H1 (cell line): ENCODE results near the gene FAM174A. TPM values are rescaled to one million over a fixed set of nuclear protein-coding genes. Genes with fewer than 3 reads are reported as not detected.

Experiments
- CTCF ChIA-PET: fragments of 300-600 bp; sonication (Branson Sonifier 250); formaldehyde crosslinking; loops from one replicate; lab custom pipeline; 2021; ENCODE audit not compliant: partially characterized antibody; lab: Charles Lee
- POLR2A ChIA-PET: fragments of 300-600 bp; sonication (Branson Sonifier 250); formaldehyde crosslinking; loops from one replicate; lab custom pipeline; 2021; ENCODE audit warnings: inconsistent platforms; ENCODE audit not compliant: partially characterized antibody; lab: Charles Lee
- DNase-seq, 2 experiments: peaks; one replicate each; pipeline versions ENCODE4 v3.0.0 to v3.0.0-alpha.2; 2010 to 2022; ENCODE audit warnings: low spot score in 2 of 2, low read depth in 1 of 2, mixed read lengths in 1 of 2
- FAIRE-seq: peaks from 2 replicates; lab custom pipeline; 2011; peaks lifted over from hg19 to GRCh38; lab: Jason Lieb, UNC
- H2AFZ ChIP-seq: 2 replicates; pipeline ENCODE4 v1.8.1; 2012; ENCODE audit warnings: low read length, inconsistent platforms
- H2AK5ac ChIP-seq: 2 replicates; pipeline ENCODE4 v1.6.1; 2013; ENCODE audit warnings: low read depth, low read length
- H2BK120ac ChIP-seq: replicated peaks from 2 replicates; pipeline ENCODE3; 2013; ENCODE audit warnings: low read depth, low read length, inconsistent platforms
- H2BK12ac ChIP-seq: 2 replicates; pipeline ENCODE4 v1.6.1; 2013; ENCODE audit warnings: low read depth, low read length
- H2BK15ac ChIP-seq: 2 replicates; pipeline ENCODE4 v1.6.1; 2013; ENCODE audit warnings: low read length
- H2BK20ac ChIP-seq: 2 replicates; pipeline ENCODE4 v1.6.1; 2013; ENCODE audit warnings: low read length
- H2BK5ac ChIP-seq: 2 replicates; pipeline ENCODE4 v1.6.1; 2013; ENCODE audit warnings: low read depth, low read length
- H3K14ac ChIP-seq: 2 replicates; pipeline ENCODE4 v1.6.1; 2013; ENCODE audit warnings: inconsistent platforms; ENCODE audit not compliant: insufficient read length
- H3K18ac ChIP-seq: 2 replicates; pipeline ENCODE4 v1.6.1; 2013; ENCODE audit warnings: low read length; ENCODE audit errors: extremely low read depth
- H3K23ac ChIP-seq: 2 replicates; pipeline ENCODE4 v1.6.1; 2013; ENCODE audit warnings: inconsistent platforms; ENCODE audit not compliant: insufficient read length
- H3K23me2 ChIP-seq: 2 replicates; pipeline ENCODE4 v1.6.1; 2013; ENCODE audit warnings: low read depth, low read length
- H3K27ac ChIP-seq: 2 replicates; pipeline ENCODE4 v1.6.1; 2011; ENCODE audit warnings: low read depth, low read length, inconsistent platforms
- H3K27me3 ChIP-seq, 4 experiments: replicated peaks in 1 of 4; 1 replicate in 1 of 4; 2 replicates in 3 of 4; pipeline versions ENCODE4 v1.6.1 to v1.8.1; 2011 to 2013; ENCODE audit warnings: low read length in 3 of 4, mild to moderate bottlenecking in 3 of 4, inconsistent platforms in 2 of 4, mixed read lengths in 2 of 4, moderate library complexity in 1 of 4; ENCODE audit not compliant: control insufficient read depth in 3 of 4, insufficient read depth in 3 of 4; ENCODE audit errors: extremely low read depth in 1 of 4
- H3K36me3 ChIP-seq, 4 experiments: 2 replicates each; pipeline versions ENCODE4 v1.6.1 to v1.8.1; 2011 to 2013; ENCODE audit warnings: mild to moderate bottlenecking in 4 of 4, low read length in 3 of 4, moderate library complexity in 2 of 4, control low read depth in 1 of 4, inconsistent platforms in 1 of 4; ENCODE audit not compliant: insufficient read depth in 4 of 4, control insufficient read depth in 2 of 4
- H3K4ac ChIP-seq: replicated peaks from 2 replicates; pipeline ENCODE3; 2013; ENCODE audit warnings: low read length, low read depth, mixed read lengths, inconsistent platforms; ENCODE audit not compliant: insufficient read length
- H3K4me1 ChIP-seq, 4 experiments: replicated peaks in 1 of 4; 1 replicate in 1 of 4; 2 replicates in 3 of 4; pipeline versions ENCODE4 v1.6.1 to v1.8.1; 2011 to 2013; ENCODE audit warnings: low read length in 3 of 4, inconsistent platforms in 2 of 4, mixed read lengths in 1 of 4; ENCODE audit not compliant: insufficient read depth in 4 of 4, control insufficient read depth in 3 of 4
- H3K4me2 ChIP-seq, 2 experiments: 2 replicates each; pipeline versions ENCODE4 v1.6.1 to v1.8.1; 2011 to 2013; ENCODE audit warnings: low read depth in 2 of 2, low read length in 2 of 2, control low read depth in 1 of 2, inconsistent platforms in 1 of 2, mild to moderate bottlenecking in 1 of 2; ENCODE audit not compliant: insufficient read depth in 1 of 2
- H3K4me3 ChIP-seq, 4 experiments: fragments of 200-600, 300-600 bp in 1 of 4; sonication (generic), shearing (Covaris generic), sonication (Bioruptor Twin) in 1 of 4; 2 replicates each; pipeline versions ENCODE4 v1.5.1 to v1.8.1; 2011 to 2016; ENCODE audit warnings: low read length in 4 of 4, low read depth in 3 of 4, control low read depth in 2 of 4, inconsistent platforms in 2 of 4, mild to moderate bottlenecking in 2 of 4, mixed read lengths in 1 of 4, moderate library complexity in 1 of 4; ENCODE audit not compliant: insufficient read depth in 2 of 4; ENCODE audit errors: extremely low read depth in 1 of 4
- H3K56ac ChIP-seq: replicated peaks from 2 replicates; pipeline ENCODE3; 2013; ENCODE audit warnings: low read depth, mild to moderate bottlenecking, mixed read lengths, low read length, inconsistent platforms; ENCODE audit not compliant: insufficient read length
- H3K79me1 ChIP-seq: 2 replicates; pipeline ENCODE4 v1.6.1; 2013; ENCODE audit warnings: low read depth, low read length, control low read depth
- H3K79me2 ChIP-seq, 2 experiments: 2 replicates each; pipeline versions ENCODE4 v1.6.1 to v1.8.1; 2012 to 2013; ENCODE audit warnings: low read length in 2 of 2, mild to moderate bottlenecking in 2 of 2, inconsistent platforms in 1 of 2; ENCODE audit not compliant: insufficient read depth in 2 of 2, control insufficient read depth in 1 of 2
- H3K9ac ChIP-seq, 4 experiments: replicated peaks in 1 of 4; 1 replicate in 1 of 4; 2 replicates in 3 of 4; pipeline versions ENCODE4 v1.6.1 to v1.8.1; 2011 to 2013; ENCODE audit warnings: low read depth in 3 of 4, low read length in 3 of 4, control low read depth in 2 of 4, mild to moderate bottlenecking in 2 of 4, moderate library complexity in 2 of 4, inconsistent platforms in 1 of 4; ENCODE audit errors: extremely low read depth in 1 of 4
- H3K9me3 ChIP-seq, 2 experiments: 2 replicates each; pipeline versions ENCODE4 v1.6.1 to v1.8.1; 2012 to 2013; ENCODE audit warnings: mild to moderate bottlenecking in 2 of 2, moderate library complexity in 2 of 2, control low read depth in 1 of 2, inconsistent platforms in 1 of 2, low read depth in 1 of 2, low read length in 1 of 2, mixed read lengths in 1 of 2; ENCODE audit not compliant: insufficient read depth in 2 of 2
- H4K20me1 ChIP-seq, 2 experiments: replicated peaks in 1 of 2; 2 replicates each; pipeline versions ENCODE3 to v1.8.1; 2011 to 2013; ENCODE audit warnings: inconsistent platforms in 2 of 2, low read length in 2 of 2, mild to moderate bottlenecking in 1 of 2; ENCODE audit not compliant: insufficient read depth in 2 of 2, control insufficient read depth in 1 of 2
- H4K5ac ChIP-seq: 2 replicates; pipeline ENCODE4 v1.6.1; 2013; ENCODE audit warnings: low read length, low read depth, mixed read lengths, inconsistent platforms; ENCODE audit not compliant: insufficient read length
- H4K8ac ChIP-seq: 2 replicates; pipeline ENCODE4 v1.8.0; 2013; ENCODE audit warnings: mild to moderate bottlenecking, moderate library complexity, low read length, inconsistent platforms; ENCODE audit not compliant: insufficient read depth; ENCODE audit errors: extremely low read depth
- H4K91ac ChIP-seq: replicated peaks from 2 replicates; pipeline ENCODE3; 2013; ENCODE audit warnings: low read length, mixed read lengths, inconsistent platforms; ENCODE audit not compliant: insufficient read length
- ASH2L ChIP-seq: fragments of 200-600, 300-600 bp; sonication (generic); IDR thresholded peaks from one replicate; pipeline ENCODE4 v1.7.1; 2017; ENCODE audit warnings: low read length
- BCL11A ChIP-seq, 2 experiments: IDR thresholded peaks; one replicate each; pipeline ENCODE4 v1.6.1; 2011; ENCODE audit warnings: low read depth in 2 of 2, low read length in 2 of 2, mild to moderate bottlenecking in 2 of 2
- CBX5 ChIP-seq: fragments of 300-800, 300-1000 bp; sonication (generic); IDR thresholded peaks from 2 replicates; pipeline ENCODE4 v1.7.1; 2016; ENCODE audit warnings: antibody characterized with exemption, low read length, low read depth
- GTF2F1 ChIP-seq: IDR thresholded peaks from 2 replicates; pipeline ENCODE4 v1.6.1; 2012; ENCODE audit warnings: low read depth, low read length, improper control_type of control experiment, borderline replicate concordance
- HDAC6 ChIP-seq: IDR thresholded peaks from one replicate; pipeline ENCODE4 v1.7.1; 2012; ENCODE audit warnings: low read depth, mild to moderate bottlenecking, inconsistent platforms, low read length, moderate library complexity
- MAFK ChIP-seq: IDR thresholded peaks from 2 replicates; pipeline ENCODE4 v1.6.1; 2012; ENCODE audit warnings: low read depth, mild to moderate bottlenecking, improper control_type of control experiment, low read length
- NANOG ChIP-seq: IDR thresholded peaks from 2 replicates; pipeline ENCODE4 v1.6.1; 2011; ENCODE audit warnings: low read length, low read depth, mild to moderate bottlenecking, inconsistent platforms; ENCODE audit not compliant: insufficient read depth, poor library complexity, severe bottlenecking
- POLR2A ChIP-seq, 2 experiments: IDR thresholded peaks; 1 replicate in 1 of 2; 2 replicates in 1 of 2; pipeline ENCODE4 v1.6.1; 2011; ENCODE audit warnings: low read depth in 2 of 2, low read length in 2 of 2, mild to moderate bottlenecking in 2 of 2; ENCODE audit errors: control extremely low read depth in 1 of 2
- RBBP5 ChIP-seq: IDR thresholded peaks from 2 replicates; pipeline ENCODE4 v1.7.1; 2012; ENCODE audit warnings: low read depth, mild to moderate bottlenecking, inconsistent platforms, low read length, moderate library complexity, borderline replicate concordance
- WGBS, 2 experiments: shearing (Covaris generic) in 1 of 2; methylation state at CpG; one replicate each; pipeline versions ENCODE4 v1.1.6 to v1.1.7; 2013 to 2015; ENCODE audit warnings: low lambda C conversion rate in 2 of 2, mixed read lengths in 2 of 2, inconsistent platforms in 1 of 2, low coverage in 1 of 2, missing lambda C conversion rate in 1 of 2; ENCODE audit not compliant: insufficient replicate concordance in 2 of 2, insufficient coverage in 1 of 2, insufficient read length in 1 of 2; ENCODE audit errors: extremely low coverage in 1 of 2, missing lambda C conversion rate in 1 of 2; 5-methylcytosine and 5-hydroxymethylcytosine counted together
- polyA plus RNA-seq, 7 experiments: library from polyadenylated mRNA; depleted of rRNA in 3 of 7; stranded (reverse) in 5 of 7; unstranded in 2 of 7; fragments of >200 nt in 5 of 7; fragments of 200-250 nt in 2 of 7; gene quantifications; 1 replicate in 5 of 7; 2 replicates in 1 of 7; 4 replicates in 1 of 7; pipeline versions ENCODE4 v1.2.1 to v1.2.3, GENCODE V29; 2011 to 2013; ENCODE audit warnings: missing spikeins in 2 of 7, mixed read lengths in 2 of 7
- total RNA-seq: library from RNA; stranded (reverse); fragmentation: NEBNext Ultra II Directional; extraction: Animal tissue kit (Norgen Biotek cat#: 25700); gene quantifications from 2 replicates; pipeline ENCODE4 v1.2.1, GENCODE V29; 2021

The FAM174A gene
- total and polyA plus RNA-seq, 2 of the 8 experiments (the other 6 are each of a cell fraction or from before 2014, with no cell fraction given) = 3.9 to 5.3 TPM

GRCh38 chr5:100600298-100600994 lies 65.3 kb downstream of the FAM174A start:
- no peak for TF ChIP-seq BCL11A (IDR thresholded peaks at IDR 0.05; ENCODE audit: low read depth in 2 of 2, low read length in 2 of 2)
- TF ChIP-seq POLR2A (IDR thresholded peaks at IDR 0.05; ENCODE audit: control extremely low read depth in 1 of 2, low read depth in 2 of 2, low read length in 2 of 2) = no peak
- no peak for TF ChIP-seq RBBP5
- no peak for TF ChIP-seq GTF2F1
- TF ChIP-seq NANOG = no peak
- TF ChIP-seq MAFK = no peak
- TF ChIP-seq HDAC6 = no peak
- no peak for TF ChIP-seq ASH2L
- no peak for TF ChIP-seq CBX5
- TF ChIP-seq, all 59 proteins: peak for 0
- Histone ChIP-seq H3K27ac (no peak overlapping the region), H2BK20ac (no peak overlapping the region), H2BK120ac (no peak overlapping the region), H2AFZ (no peak overlapping the region), H3K4ac (no peak overlapping the region), H2BK12ac (no peak overlapping the region), H4K20me1 (no peaks in the 10 kb centered on the region), H3K9me3 (no peaks in the 10 kb centered on the region), H2BK5ac (no peak overlapping the region), H3K4me1 (no peaks in the 10 kb centered on the region), H3K14ac (no peak overlapping the region), H3K79me1 (no peaks in the 10 kb centered on the region), H4K8ac (no peak overlapping the region), H4K5ac (no peak overlapping the region), H2BK15ac (no peak overlapping the region), H3K36me3 (no peaks in the 10 kb centered on the region), H3K9ac (no peak overlapping the region), H3K56ac (no peak overlapping the region), H4K91ac (no peak overlapping the region), H3K23me2 (no peaks in the 10 kb centered on the region), H3K4me2 (no peak overlapping the region), H3K23ac (no peak overlapping the region), H3K18ac (no peak overlapping the region), H3K4me3 (no peak overlapping the region), H2AK5ac (no peak overlapping the region), H3K79me2 (no peaks in the 10 kb centered on the region), H3K27me3 (no peaks in the 10 kb centered on the region)
- FAIRE-seq = no peak
- WGBS, 2 experiments = 86 to 100% methylated on average over 1 to 5 of the region's 5 CpGs
- no peak for DNase-seq
- POLR2A ChIA-PET = no interaction called here
- CTCF ChIA-PET = interaction anchor here (0.5 to 0.9 kb wide), 2 partner anchors 41 to 158 kb away, joined by 3 to 5 read pairs; no protein-coding TSS in a partner anchor
